Bronchial epithelial cell (primary cell): ENCODE measurements around the gene SLX4IP. TPM values are rescaled to one million over a fixed set of nuclear protein-coding genes. Genes with fewer than 3 reads are reported as not detected.

Experiments used
- DNase-seq: peaks from one replicate; pipeline ENCODE4 v3.0.0-alpha.2; 2010; ENCODE audit warnings: low read depth
- FAIRE-seq: peaks from 2 replicates; lab custom pipeline; 2011; peaks lifted over from hg19 to GRCh38; lab: Jason Lieb, UNC
- H3K27me3 ChIP-seq: 2 replicates; pipeline ENCODE4 v1.5.1; 2011; ENCODE audit warnings: low read length; ENCODE audit not compliant: control insufficient read depth, insufficient read depth
- H3K36me3 ChIP-seq: 2 replicates; pipeline ENCODE4 v1.5.1; 2011; ENCODE audit warnings: low read length; ENCODE audit not compliant: control insufficient read depth, insufficient read depth
- H3K4me3 ChIP-seq: 2 replicates; pipeline ENCODE4 v1.5.1; 2011; ENCODE audit warnings: mild to moderate bottlenecking, low read depth, low read length, control low read depth
- total RNA-seq: library from RNA; depleted of rRNA; stranded (reverse); fragments of >200 nt; gene quantifications from 2 replicates; pipeline ENCODE4 v1.2.1, GENCODE V29; 2014
- TF ChIP-seq, protein P1 (sequence below): IDR thresholded peaks from 2 replicates; pipeline ENCODE4 v1.5.1; 2011; ENCODE audit warnings: mild to moderate bottlenecking, moderate library complexity, low read length, control low read depth, inconsistent platforms; ENCODE audit not compliant: insufficient read depth, severe bottlenecking

Gene SLX4IP
- total RNA-seq, 1 donor from 2014 or later = 3.9 TPM

- TF ChIP-seq, protein P1, sequence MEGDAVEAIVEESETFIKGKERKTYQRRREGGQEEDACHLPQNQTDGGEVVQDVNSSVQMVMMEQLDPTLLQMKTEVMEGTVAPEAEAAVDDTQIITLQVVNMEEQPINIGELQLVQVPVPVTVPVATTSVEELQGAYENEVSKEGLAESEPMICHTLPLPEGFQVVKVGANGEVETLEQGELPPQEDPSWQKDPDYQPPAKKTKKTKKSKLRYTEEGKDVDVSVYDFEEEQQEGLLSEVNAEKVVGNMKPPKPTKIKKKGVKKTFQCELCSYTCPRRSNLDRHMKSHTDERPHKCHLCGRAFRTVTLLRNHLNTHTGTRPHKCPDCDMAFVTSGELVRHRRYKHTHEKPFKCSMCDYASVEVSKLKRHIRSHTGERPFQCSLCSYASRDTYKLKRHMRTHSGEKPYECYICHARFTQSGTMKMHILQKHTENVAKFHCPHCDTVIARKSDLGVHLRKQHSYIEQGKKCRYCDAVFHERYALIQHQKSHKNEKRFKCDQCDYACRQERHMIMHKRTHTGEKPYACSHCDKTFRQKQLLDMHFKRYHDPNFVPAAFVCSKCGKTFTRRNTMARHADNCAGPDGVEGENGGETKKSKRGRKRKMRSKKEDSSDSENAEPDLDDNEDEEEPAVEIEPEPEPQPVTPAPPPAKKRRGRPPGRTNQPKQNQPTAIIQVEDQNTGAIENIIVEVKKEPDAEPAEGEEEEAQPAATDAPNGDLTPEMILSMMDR = no peak
- Histone ChIP-seq H3K4me3 (no peak overlapping the region), H3K36me3 (no peaks in the 10 kb centered on the region), H3K27me3 (no peaks in the 10 kb centered on the region)
- DNase-seq (peak; percentile 75), FAIRE-seq (peak; percentile 73)
These were observed 52.3 kb downstream of the SLX4IP start for GRCh38 chr20:10487142-10488136.

DNA sequence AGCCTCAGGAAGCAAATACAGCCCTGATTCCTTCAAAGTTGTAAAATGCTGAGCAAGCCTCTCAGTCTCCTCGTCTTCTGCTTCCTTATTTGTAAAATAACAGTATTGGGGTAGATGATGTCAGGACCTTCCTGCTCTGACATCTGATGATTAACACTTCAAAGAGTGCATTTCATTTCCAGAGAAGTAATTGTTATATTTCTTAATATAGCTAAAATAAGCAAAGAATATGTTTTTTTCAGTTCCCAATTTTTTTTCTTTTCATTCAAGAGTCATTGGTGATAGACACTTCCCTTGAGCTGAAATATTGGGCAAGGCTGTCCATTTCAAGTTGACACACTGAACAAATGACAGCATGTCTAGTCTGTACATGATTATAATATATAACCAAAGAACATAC is 53.4 kb downstream of the SLX4IP start:
- DNase-seq (no peak), FAIRE-seq (no peak)
- H3K27me3 ChIP-seq = no peaks in the 10 kb centered on the region
- no peak overlapping the region for H3K4me3 ChIP-seq
- TF ChIP-seq, protein P1 = no peak
- H3K36me3 ChIP-seq = no peaks in the 10 kb centered on the region

DNA sequence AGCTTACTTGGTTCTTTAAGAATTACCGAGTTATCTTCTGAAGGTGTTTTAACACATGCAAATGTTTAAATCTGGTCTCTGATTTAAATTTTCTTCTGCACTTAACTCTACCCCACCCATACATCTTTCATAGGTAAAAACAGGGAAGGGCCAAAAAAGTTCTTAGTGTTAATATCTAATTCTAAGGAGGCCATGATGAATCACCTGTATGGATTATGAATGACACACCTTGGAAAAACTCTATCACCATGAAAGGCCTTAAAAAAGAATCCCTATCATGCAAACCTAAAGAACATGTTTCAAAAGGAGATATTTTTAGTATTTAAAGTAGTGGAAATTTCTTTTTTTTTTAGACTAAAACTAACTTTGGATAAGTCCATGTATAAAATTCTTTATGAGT is 54.7 kb downstream of the SLX4IP start:
- Histone ChIP-seq H3K36me3 (no peaks in the 10 kb centered on the region), H3K4me3 (no peak overlapping the region), H3K27me3 (no peaks in the 10 kb centered on the region)
- TF ChIP-seq, protein P1 = no peak
- peak; percentile 67 for DNase-seq
- no peak for FAIRE-seq

- TF ChIP-seq, protein P1 = no peak
- FAIRE-seq = no peak
These were observed 55.2 kb downstream of the SLX4IP start for GRCh38 chr20:10490257-10490656.

GRCh38 chr20:10490706-10491105 is 55.6 kb downstream of the SLX4IP start:
- Histone ChIP-seq H3K4me3 (no peak overlapping the region), H3K36me3 (no peaks in the 10 kb centered on the region), H3K27me3 (no peaks in the 10 kb centered on the region)
- no peak for DNase-seq
- TF ChIP-seq, protein P1 = no peak
- FAIRE-seq = no peak

More at GRCh38 chr20:10490257-10490656, 55.2 kb downstream of the SLX4IP start:
- Histone ChIP-seq H3K36me3 (no peaks in the 10 kb centered on the region), H3K27me3 (no peaks in the 10 kb centered on the region), H3K4me3 (no peak overlapping the region)
- DNase-seq = no peak
